Measurements from ENCODE around the gene ADGRG3. TPM values are rescaled to one million over a fixed set of nuclear protein-coding genes. Genes with fewer than 3 reads are reported as not detected.

ADGRG3 gene
- total RNA-seq, 1 donor from 2014 or later = not detected

DNA sequence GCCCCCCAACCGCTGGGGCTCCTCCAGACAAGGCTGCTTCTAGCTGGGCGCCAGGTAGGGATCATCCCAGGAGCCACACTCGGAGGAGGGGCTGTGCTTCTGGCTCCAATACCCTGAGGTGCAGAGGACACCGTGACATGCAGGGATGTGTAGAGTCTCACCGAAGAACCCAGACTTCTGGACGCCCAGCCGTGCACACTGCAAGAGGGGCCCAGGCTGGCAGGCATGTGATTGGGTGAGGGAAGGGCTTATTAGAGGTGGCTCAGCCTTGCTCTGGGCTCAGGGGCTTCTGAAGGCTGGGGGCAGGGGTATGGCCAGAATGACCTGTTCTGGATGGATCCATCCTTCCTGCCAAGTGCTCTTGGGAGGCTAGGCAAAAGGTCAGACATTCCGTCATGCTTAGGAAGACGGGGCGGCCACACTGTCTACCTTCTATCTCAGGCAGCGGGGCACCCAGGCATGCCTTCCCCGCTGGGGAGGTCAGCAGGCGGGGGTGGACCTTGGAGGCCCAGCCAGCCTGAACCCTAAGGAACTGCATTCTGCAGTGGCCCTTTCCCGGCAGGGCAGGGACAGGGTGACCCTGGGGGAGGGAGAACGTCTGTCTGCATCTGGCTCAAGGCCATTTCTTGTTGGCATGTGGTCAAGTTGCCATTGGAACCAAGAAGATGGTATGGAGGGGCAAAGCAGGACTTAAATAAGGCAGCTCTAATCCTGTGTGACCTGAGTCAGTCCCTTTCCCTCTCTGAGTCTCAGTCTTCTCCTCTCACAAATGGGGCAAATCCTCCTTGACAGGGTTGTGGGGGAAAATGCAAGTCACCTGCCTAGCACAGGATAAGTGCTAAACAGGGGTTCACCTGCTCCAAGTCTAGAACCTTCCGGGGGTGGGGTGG is 45.5 kb upstream of the ADGRG3 start:
- Histone ChIP-seq H3K27ac (no peak overlapping the region), H3K36me3 (no peaks in the 10 kb centered on the region), H3K27me3 (no peaks in the 10 kb centered on the region), H3K4me3 (no peak overlapping the region), H3K9me3 (no peaks in the 10 kb centered on the region), H3K4me1 (no peaks in the 10 kb centered on the region)
- intact Hi-C loops (cut with DNase I) = no loop called here
- no peak for DNase-seq (ENCODE audit: low spot score in 2 of 2)
- TF ChIP-seq, protein P1, sequence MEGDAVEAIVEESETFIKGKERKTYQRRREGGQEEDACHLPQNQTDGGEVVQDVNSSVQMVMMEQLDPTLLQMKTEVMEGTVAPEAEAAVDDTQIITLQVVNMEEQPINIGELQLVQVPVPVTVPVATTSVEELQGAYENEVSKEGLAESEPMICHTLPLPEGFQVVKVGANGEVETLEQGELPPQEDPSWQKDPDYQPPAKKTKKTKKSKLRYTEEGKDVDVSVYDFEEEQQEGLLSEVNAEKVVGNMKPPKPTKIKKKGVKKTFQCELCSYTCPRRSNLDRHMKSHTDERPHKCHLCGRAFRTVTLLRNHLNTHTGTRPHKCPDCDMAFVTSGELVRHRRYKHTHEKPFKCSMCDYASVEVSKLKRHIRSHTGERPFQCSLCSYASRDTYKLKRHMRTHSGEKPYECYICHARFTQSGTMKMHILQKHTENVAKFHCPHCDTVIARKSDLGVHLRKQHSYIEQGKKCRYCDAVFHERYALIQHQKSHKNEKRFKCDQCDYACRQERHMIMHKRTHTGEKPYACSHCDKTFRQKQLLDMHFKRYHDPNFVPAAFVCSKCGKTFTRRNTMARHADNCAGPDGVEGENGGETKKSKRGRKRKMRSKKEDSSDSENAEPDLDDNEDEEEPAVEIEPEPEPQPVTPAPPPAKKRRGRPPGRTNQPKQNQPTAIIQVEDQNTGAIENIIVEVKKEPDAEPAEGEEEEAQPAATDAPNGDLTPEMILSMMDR (IDR thresholded peaks at IDR 0.05) = no peak

DNA sequence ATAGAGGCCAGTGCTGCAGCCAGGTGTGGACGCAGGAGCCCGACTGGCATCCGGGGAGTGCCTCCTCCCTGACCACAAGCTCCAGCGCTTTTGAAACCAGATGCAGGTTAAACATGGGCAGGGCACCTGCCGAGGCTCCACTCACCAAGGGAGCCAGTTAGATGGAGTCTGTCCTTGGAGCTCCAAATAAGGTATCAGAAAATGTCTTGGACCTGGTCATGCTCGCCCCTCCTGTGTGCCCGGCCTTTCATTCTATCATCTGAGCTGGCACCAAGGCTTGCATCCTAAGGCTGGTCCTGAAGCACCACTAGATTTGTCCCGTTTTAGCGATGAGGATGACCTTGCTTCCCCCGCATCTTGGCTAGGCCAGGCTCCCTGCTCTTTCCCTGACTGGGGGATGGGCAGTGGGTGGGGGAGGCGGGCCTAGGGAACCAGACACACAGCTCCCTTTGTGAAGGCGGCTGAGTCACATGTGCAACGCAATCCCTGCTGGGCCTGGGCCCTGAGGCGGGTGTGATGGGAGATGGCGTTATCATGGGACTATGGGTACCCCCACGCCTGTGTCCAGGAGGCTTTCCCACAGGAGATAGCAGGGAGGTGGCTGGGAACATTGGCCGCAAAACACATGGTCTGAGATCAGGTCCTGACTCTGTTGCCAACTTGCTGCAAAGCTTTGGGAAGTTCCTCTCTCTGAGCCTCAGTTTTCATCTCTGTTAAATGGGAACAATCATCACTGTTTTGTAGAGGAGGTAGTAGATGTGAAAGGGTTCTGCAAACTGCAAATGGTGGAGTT is 44.7 kb upstream of the ADGRG3 start:
- no peaks in the 10 kb centered on the region for H3K27me3 ChIP-seq
- no peak overlapping the region for H3K27ac ChIP-seq
- H3K36me3 ChIP-seq = no peaks in the 10 kb centered on the region
- no peaks in the 10 kb centered on the region for H3K9me3 ChIP-seq
- TF ChIP-seq, protein P1 (IDR thresholded peaks at IDR 0.05) = no peak
- no peak for DNase-seq (ENCODE audit: low spot score in 2 of 2)
- H3K4me3 ChIP-seq = no peak overlapping the region
- H3K4me1 ChIP-seq = peaks cover 0 to 2% of the 10 kb centered on the region in 2 donors
- intact Hi-C loops (cut with DNase I) = no loop called here

DNA sequence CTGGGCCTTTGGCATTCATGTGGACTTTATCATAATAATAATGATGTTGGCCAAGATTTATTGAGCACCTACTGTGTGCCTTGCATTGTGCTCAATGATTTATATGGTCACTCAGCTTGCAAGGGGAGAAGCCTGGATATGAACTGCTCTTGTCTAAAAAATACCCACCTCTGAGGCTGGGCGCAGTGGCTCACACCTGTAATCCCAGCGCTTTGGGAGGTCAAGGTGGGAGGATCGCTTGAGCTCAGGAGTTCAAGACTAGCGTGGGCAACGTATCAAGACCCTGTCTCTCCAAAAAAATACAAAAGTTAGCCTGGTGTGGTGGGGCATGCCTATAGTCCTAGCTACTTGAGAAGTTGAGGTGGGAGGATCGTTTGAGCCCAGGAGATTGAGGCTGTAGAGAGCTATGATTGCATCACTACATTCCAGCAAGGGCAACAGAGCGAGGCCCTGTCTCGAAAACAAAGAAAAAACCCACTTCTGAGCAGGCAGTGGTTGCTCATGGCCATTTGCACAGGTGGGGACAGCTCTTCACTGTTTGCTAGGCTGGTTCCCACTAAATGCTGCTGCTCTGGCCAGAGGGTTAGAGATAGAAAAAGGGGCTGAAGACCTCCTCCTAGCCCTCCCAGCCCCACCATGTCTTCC is 43.9 kb upstream of the ADGRG3 start:
- Histone ChIP-seq H3K4me1 (peaks cover 0 to 5% of the 10 kb centered on the region in 2 donors), H3K27ac (no peak overlapping the region), H3K4me3 (no peak overlapping the region), H3K36me3 (no peaks in the 10 kb centered on the region), H3K9me3 (no peaks in the 10 kb centered on the region), H3K27me3 (no peaks in the 10 kb centered on the region)
- DNase-seq (ENCODE audit: low spot score in 2 of 2) = no peak
- intact Hi-C loops (cut with DNase I) = no loop called here
- TF ChIP-seq, protein P1 (IDR thresholded peaks at IDR 0.05) = no peak

DNA sequence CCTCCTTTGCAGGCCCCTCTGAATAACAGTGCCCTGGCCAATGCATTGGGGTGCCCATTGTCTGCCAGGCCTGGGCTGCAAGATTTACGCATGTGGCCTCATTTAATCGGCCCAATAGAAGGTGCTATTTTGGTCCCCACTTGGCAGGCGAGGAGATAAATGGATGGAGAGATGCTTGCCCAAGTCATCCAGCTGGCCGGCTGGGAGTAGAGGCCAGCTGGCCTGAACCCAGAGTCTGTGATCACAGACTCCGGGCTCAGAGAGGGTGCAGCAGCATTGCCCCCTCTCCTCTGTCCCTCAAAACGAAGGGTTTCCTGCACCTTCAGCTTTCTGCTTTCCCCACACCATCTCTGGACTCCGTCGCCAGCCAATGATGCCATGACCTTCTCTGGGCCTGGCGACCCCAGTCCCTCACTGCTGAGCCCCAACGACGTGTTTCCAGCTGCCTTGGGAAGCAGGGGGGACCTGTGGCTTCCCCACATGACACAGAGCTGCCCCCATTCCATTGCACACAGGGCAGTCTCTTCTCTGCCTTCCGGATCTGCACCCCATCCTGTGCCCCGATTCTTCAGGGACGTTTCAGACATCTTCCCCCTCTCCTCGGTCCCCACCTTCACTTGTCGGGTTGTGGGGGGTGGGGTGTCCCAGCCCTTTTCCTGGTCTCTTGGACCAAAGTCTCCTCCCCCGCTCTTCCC is 43.2 kb upstream of the ADGRG3 start:
- TF ChIP-seq, protein P1 (IDR thresholded peaks at IDR 0.05) = no peak
- no peaks in the 10 kb centered on the region for H3K36me3 ChIP-seq
- H3K4me1 ChIP-seq = peaks cover 0 to 5% of the 10 kb centered on the region in 2 donors
- H3K27me3 ChIP-seq = no peaks in the 10 kb centered on the region
- intact Hi-C loops (cut with DNase I) = loop anchor here (5.0 kb wide), 1 partner anchor 418 kb away; no protein-coding TSS in a partner anchor
- no peak overlapping the region for H3K27ac ChIP-seq
- H3K4me3 ChIP-seq = no peak overlapping the region
- DNase-seq (ENCODE audit: low spot score in 2 of 2) = no peak
- H3K9me3 ChIP-seq = no peaks in the 10 kb centered on the region

All from ascending aorta (tissue), 2 donors.